ENCODE results near the gene SBDS. TPM values are rescaled to one million over a fixed set of nuclear protein-coding genes. Genes with fewer than 3 reads are reported as not detected.

Gene SBDS
- total RNA-seq, 6 experiments from 2014 or later: 50.5 to 63.1 (median 60.5) TPM

GRCh38 chr7:66952343-66953043 is 42.9 kb downstream of the SBDS start:
- Histone ChIP-seq H3K4me3 (no peak overlapping the region), H3K9me3 (no peaks in the 10 kb centered on the region), H3K27ac (no peak overlapping the region), H3K4me1 (no peaks in the 10 kb centered on the region), H3K27me3 (no peaks in the 10 kb centered on the region), H3K36me3 (peaks cover 0 to 97% (median 43%) of the 10 kb centered on the region in 4 donors)
- DNase-seq (no peak), ATAC-seq (peak in 3 of 4 donors; percentile 21 to 69 (median 62))
- no peak for TF ChIP-seq CTCF (IDR thresholded peaks at IDR 0.05)
- no peak for TF ChIP-seq POLR2A (IDR thresholded peaks at IDR 0.05)
- intact Hi-C loops (cut with DNase I): no loop called here
- WGBS (ENCODE audit: insufficient coverage, low coverage, low lambda C conversion rate, missing lambda C conversion rate): 83% methylated on average over 8 of the region's 11 CpGs

- no peak overlapping the region for H3K27ac ChIP-seq
- TF ChIP-seq CTCF (IDR thresholded peaks at IDR 0.05) (no peak), POLR2A (IDR thresholded peaks at IDR 0.05) (no peak)
- intact Hi-C loops (cut with DNase I): no loop called here
- H3K4me1 ChIP-seq: no peaks in the 10 kb centered on the region
- H3K27me3 ChIP-seq: no peaks in the 10 kb centered on the region
- 95% methylated on average over 8 of the region's 8 CpGs for WGBS (ENCODE audit: insufficient coverage, low coverage, low lambda C conversion rate, missing lambda C conversion rate)
- no peaks in the 10 kb centered on the region for H3K9me3 ChIP-seq
- no peak overlapping the region for H3K4me3 ChIP-seq
- DNase-seq (no peak), ATAC-seq (no peak)
- H3K36me3 ChIP-seq: peaks cover 0 to 94% (median 42%) of the 10 kb centered on the region in 4 donors
Measured at GRCh38 chr7:66950763-66951162, 44.6 kb downstream of the SBDS start.

GRCh38 chr7:66950311-66950710 is 45.1 kb downstream of the SBDS start:
- 48% methylated on average over 3 of the region's 3 CpGs for WGBS (ENCODE audit: insufficient coverage, low coverage, low lambda C conversion rate, missing lambda C conversion rate)
- Histone ChIP-seq H3K9me3 (no peaks in the 10 kb centered on the region), H3K27me3 (no peaks in the 10 kb centered on the region), H3K4me1 (no peaks in the 10 kb centered on the region), H3K4me3 (no peak overlapping the region), H3K36me3 (peaks cover 0 to 93% (median 43%) of the 10 kb centered on the region in 4 donors), H3K27ac (no peak overlapping the region)
- DNase-seq (no peak), ATAC-seq (no peak)
- intact Hi-C loops (cut with DNase I): no loop called here
- TF ChIP-seq CTCF (IDR thresholded peaks at IDR 0.05): no peak
- TF ChIP-seq POLR2A (IDR thresholded peaks at IDR 0.05): no peak

GRCh38 chr7:66948480-66949109 is 46.8 kb downstream of the SBDS start:
- no peak overlapping the region for H3K27ac ChIP-seq
- H3K4me3 ChIP-seq: no peak overlapping the region
- no peak for DNase-seq
- no peaks in the 10 kb centered on the region for H3K9me3 ChIP-seq
- H3K36me3 ChIP-seq: peaks cover 0 to 93% (median 43%) of the 10 kb centered on the region in 4 donors
- TF ChIP-seq CTCF (IDR thresholded peaks at IDR 0.05) (no peak), POLR2A (IDR thresholded peaks at IDR 0.05) (no peak)
- H3K4me1 ChIP-seq: no peaks in the 10 kb centered on the region
- intact Hi-C loops (cut with DNase I): no loop called here
- ATAC-seq: no peak
- no peaks in the 10 kb centered on the region for H3K27me3 ChIP-seq
- 91% methylated on average over 10 of the region's 19 CpGs for WGBS (ENCODE audit: insufficient coverage, low coverage, low lambda C conversion rate, missing lambda C conversion rate)

All from right lobe of liver (tissue), 6 donors.